GM19438 (cell line): ENCODE measurements around the gene KRTAP3-2.

Experiments used
- ATAC-seq: cut with Tn5 transposase; IDR thresholded peaks from one replicate; pipeline ENCODE4 v1.9.1; 2021; ENCODE audit warnings: low read depth; ENCODE audit not compliant: unreplicated experiment

KRTAP3-2 gene

GRCh38 chr17:40974366-40974765, 25.3 kb downstream of the KRTAP3-2 start:
- ATAC-seq, result no peak

GRCh38 chr17:40967582-40967981, 32.1 kb downstream of the KRTAP3-2 start:
- ATAC-seq, result no peak

- ATAC-seq, result no peak
These were observed 32.9 kb downstream of the KRTAP3-2 start, which contains the start of gene KRT39 for GRCh38 chr17:40966848-40967247. Gene KRT39 (minus strand): TSS chr17:40966948. CDS start chr17:40966856, 92 bp downstream.

GRCh38 chr17:40963838-40964237, 35.9 kb downstream of the KRTAP3-2 start:
- no peak for ATAC-seq

- no peak for ATAC-seq
These were observed 37.6 kb downstream of the KRTAP3-2 start for GRCh38 chr17:40962059-40962561.

GRCh38 chr17:40961591-40961990, 38.1 kb downstream of the KRTAP3-2 start:
- no peak for ATAC-seq

- no peak for ATAC-seq
These were observed 39.6 kb downstream of the KRTAP3-2 start for GRCh38 chr17:40960144-40960543.

GRCh38 chr17:40958086-40958953, 41.4 kb downstream of the KRTAP3-2 start:
- no peak for ATAC-seq

GRCh38 chr17:40956401-40957254, 43.1 kb downstream of the KRTAP3-2 start:
- ATAC-seq, result no peak

- ATAC-seq, result no peak
These were observed 45.8 kb downstream of the KRTAP3-2 start for GRCh38 chr17:40953881-40954280.

GRCh38 chr17:40952661-40953060, 47.0 kb downstream of the KRTAP3-2 start:
- ATAC-seq, result no peak

GRCh38 chr17:40952154-40952553, 47.6 kb downstream of the KRTAP3-2 start:
- ATAC-seq, result no peak

- ATAC-seq, result no peak
These were observed 48.6 kb downstream of the KRTAP3-2 start for GRCh38 chr17:40951011-40951622.

GRCh38 chr17:40950176-40950575, 49.5 kb downstream of the KRTAP3-2 start:
- ATAC-seq, result no peak

- ATAC-seq, result no peak
These were observed 50.3 kb downstream of the KRTAP3-2 start for GRCh38 chr17:40949418-40949817.
